GM21528 (cell line): ENCODE data around the gene MYOM3.

Experiments
- ATAC-seq: cut with Tn5 transposase; IDR thresholded peaks from one replicate; pipeline ENCODE4 v1.9.1; 2021; ENCODE audit warnings: mild to moderate bottlenecking, moderate library complexity; ENCODE audit not compliant: unreplicated experiment, low FRiP score

The MYOM3 gene

DNA sequence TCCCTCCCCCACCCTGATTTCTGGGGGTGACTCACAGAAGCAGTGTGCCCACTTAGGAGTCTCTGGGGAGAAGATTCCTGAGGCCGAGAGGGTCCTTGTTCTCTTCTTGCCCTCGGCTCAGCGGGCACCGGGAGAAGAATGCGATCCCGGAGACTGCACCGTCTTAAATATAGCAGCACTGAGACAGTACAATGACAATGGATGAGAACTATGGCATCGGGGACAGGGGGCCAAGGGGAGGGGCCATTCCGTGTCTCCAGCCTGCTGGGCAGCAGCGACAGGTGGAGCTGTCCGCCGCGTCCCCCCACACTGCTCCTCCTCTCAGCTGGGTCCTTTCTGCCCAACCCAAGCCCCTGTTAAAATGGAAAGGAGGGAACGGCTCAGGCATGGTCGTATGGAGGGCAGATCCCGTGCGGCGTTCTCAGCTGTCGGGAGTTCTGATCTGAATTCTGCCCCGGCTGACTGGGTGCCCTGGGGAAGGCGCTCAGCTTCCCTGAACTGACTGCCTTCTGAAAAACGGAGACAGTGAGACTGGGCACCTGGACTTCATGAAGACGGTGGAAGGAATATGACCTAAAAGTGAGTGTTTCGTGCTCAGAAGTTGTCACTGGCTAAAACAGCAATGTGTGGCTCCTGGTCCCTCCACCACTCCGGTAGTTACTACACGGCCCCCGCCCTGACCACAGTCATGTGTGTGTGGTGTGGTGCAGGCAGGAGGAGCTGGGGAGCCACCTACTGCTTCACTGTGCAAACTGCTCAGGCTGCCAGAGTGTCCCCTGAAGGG, at the start of gene MYOM3:
MYOM3 (minus strand) TSS at position 140 of the 784 bp plus-strand sequence. CDS start 3,499 bp downstream, outside the sequence.
- no peak for ATAC-seq

DNA sequence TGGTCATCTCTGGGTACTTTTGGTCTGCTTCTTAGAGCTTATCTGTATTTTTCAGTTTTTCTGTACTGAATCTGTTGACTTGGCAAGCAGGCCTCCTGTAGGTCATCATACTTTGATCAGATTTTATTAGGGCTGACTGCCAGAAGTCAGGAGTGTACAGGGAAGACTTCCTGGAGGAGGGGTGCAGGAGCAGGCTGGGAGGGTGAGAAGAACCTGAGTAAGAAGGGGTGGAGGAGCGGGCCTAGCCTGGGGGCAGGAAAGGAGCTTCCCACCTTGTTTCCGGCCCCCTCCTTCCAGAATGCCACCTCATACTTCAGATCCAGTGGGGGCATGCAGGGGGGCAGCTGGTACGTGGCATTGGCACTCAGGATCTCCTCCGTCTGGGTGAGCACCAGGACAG, 49.3 kb upstream of the MYOM3 start:
- no peak for ATAC-seq

- ATAC-seq = no peak
Observed at GRCh38 chr1:24159366-24159765, 47.4 kb upstream of the MYOM3 start.

GRCh38 chr1:24157918-24158481, 46.1 kb upstream of the MYOM3 start:
- ATAC-seq = no peak

- ATAC-seq = no peak
Observed at GRCh38 chr1:24156542-24157260, 44.8 kb upstream of the MYOM3 start.

DNA sequence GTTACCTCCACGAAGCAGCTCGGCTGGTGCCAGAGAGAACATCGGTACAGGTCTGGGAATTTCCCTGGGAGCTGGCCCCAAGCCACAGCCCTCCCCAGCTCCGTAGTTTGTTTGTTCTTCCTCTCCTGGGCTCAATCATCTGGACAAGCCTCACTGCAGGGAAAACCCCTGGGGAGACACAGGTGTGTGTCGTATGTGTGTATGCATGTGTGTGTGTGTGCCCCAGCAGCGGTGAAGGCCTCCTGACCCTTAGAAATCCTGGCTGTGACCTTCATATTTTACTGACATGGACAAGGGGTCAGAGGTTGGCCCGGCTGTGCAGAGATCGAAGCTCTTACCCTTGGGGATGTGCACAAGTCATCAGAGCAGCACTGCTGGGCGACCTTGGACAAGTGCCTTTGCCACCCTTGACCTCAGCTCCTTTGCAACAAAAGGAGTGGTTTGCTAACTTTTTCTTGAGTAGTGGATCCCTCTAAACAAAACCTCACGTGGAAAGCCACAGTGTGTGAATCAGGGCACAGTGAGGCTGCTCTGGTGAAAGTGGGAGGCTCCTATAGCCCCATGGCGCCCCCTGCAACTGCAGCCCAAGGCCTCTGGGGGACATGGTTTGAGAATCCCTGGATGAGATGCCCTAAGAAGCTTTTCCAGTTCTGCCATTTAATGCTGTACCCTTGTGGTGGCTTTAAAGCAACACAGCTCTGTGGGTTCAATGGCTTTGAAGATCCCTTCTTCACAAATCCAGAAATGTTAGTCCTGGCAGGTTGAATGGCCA, 43.3 kb upstream of the MYOM3 start:
- ATAC-seq = no peak

GRCh38 chr1:24154215-24154614, 42.3 kb upstream of the MYOM3 start:
- ATAC-seq = no peak

- no peak for ATAC-seq
Observed at GRCh38 chr1:24152631-24153494, 40.9 kb upstream of the MYOM3 start.

GRCh38 chr1:24151175-24151533, 39.2 kb upstream of the MYOM3 start:
- no peak for ATAC-seq

- ATAC-seq = no peak
Observed at GRCh38 chr1:24150234-24151174, 38.6 kb upstream of the MYOM3 start.

GRCh38 chr1:24149866-24150233, 37.9 kb upstream of the MYOM3 start:
- ATAC-seq = no peak

- no peak for ATAC-seq
Observed at GRCh38 chr1:24147816-24148215, 35.9 kb upstream of the MYOM3 start.

GRCh38 chr1:24147194-24147593, 35.3 kb upstream of the MYOM3 start:
- no peak for ATAC-seq

- no peak for ATAC-seq
Observed at GRCh38 chr1:24142546-24143534, 30.9 kb upstream of the MYOM3 start, which contains the start of gene IL22RA1. Gene IL22RA1 (minus strand): TSS chr1:24143140. CDS start chr1:24143082, 58 bp downstream.

- no peak for ATAC-seq
Observed at GRCh38 chr1:24141311-24141997, 29.5 kb upstream of the MYOM3 start.

DNA sequence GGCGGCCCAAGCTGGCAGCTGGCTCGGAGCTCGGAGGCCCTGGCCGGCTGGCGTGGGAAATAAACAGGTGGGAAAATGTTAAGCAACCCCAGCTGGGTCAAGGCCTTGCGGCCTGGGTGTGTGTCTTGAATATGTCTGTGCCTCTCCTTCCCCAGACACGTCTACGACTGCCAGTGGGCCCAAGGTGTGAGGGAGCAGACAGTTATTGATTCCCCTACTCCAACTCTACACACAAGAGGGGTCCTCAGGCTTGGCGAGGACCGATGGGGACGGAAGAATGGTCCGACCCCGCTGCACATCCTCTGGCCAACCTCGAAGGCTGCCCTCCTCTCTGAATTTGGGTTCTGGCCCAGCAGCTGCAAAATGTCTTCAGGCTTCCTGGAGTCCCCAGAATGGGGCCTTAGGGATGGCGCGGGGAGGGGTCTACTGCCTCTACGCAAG, 28.8 kb upstream of the MYOM3 start:
- ATAC-seq = no peak

- no peak for ATAC-seq
Observed at GRCh38 chr1:24139841-24140425, 28.0 kb upstream of the MYOM3 start.
